ENCODE results near the gene BLNK.

BLNK gene

GRCh38 chr10:96288151-96288621 is 16.8 kb upstream of the BLNK start:
- DNase-seq (ENCODE audit: low read depth in 3 of 3): no peak

- DNase-seq (ENCODE audit: low read depth in 3 of 3): no peak
Measured at GRCh38 chr10:96287392-96288105, 16.2 kb upstream of the BLNK start.

- no peak for DNase-seq (ENCODE audit: low read depth in 3 of 3)
Measured at GRCh38 chr10:96285331-96285752, 14.0 kb upstream of the BLNK start.

GRCh38 chr10:96283756-96284155 is 12.4 kb upstream of the BLNK start:
- no peak for DNase-seq (ENCODE audit: low read depth in 3 of 3)

- no peak for DNase-seq (ENCODE audit: low read depth in 3 of 3)
Measured at GRCh38 chr10:96283351-96283750, 12.0 kb upstream of the BLNK start.

- DNase-seq (ENCODE audit: low read depth in 3 of 3): no peak
Measured at GRCh38 chr10:96281444-96282029, 10.2 kb upstream of the BLNK start.

GRCh38 chr10:96280859-96281258 is 9.5 kb upstream of the BLNK start:
- no peak for DNase-seq (ENCODE audit: low read depth in 3 of 3)

GRCh38 chr10:96279191-96279641 is 7.8 kb upstream of the BLNK start:
- DNase-seq (ENCODE audit: low read depth in 3 of 3): no peak

- DNase-seq (ENCODE audit: low read depth in 3 of 3): no peak
Measured at GRCh38 chr10:96276831-96277230, 5.5 kb upstream of the BLNK start.

- DNase-seq (ENCODE audit: low read depth in 3 of 3): no peak
Measured at GRCh38 chr10:96276426-96276825, 5.1 kb upstream of the BLNK start.

GRCh38 chr10:96275685-96276418 is 4.5 kb upstream of the BLNK start:
- no peak for DNase-seq (ENCODE audit: low read depth in 3 of 3)

- no peak for DNase-seq (ENCODE audit: low read depth in 3 of 3)
Measured at GRCh38 chr10:96272316-96273280, 1.2 kb upstream of the BLNK start.

GRCh38 chr10:96270571-96270970 is 798 bp downstream of the BLNK start:
- no peak for DNase-seq (ENCODE audit: low read depth in 3 of 3)

- DNase-seq (ENCODE audit: low read depth in 3 of 3): no peak
Measured at GRCh38 chr10:96269438-96270300, 1.7 kb downstream of the BLNK start.

- DNase-seq (ENCODE audit: low read depth in 3 of 3): no peak
Measured at GRCh38 chr10:96268341-96268909, 2.9 kb downstream of the BLNK start.

- no peak for DNase-seq (ENCODE audit: low read depth in 3 of 3)
Measured at GRCh38 chr10:96267234-96267705, 4.1 kb downstream of the BLNK start.

GRCh38 chr10:96266118-96266770 is 5.1 kb downstream of the BLNK start:
- DNase-seq (ENCODE audit: low read depth in 3 of 3): no peak

GRCh38 chr10:96264938-96265337 is 6.4 kb downstream of the BLNK start:
- no peak for DNase-seq (ENCODE audit: low read depth in 3 of 3)

GRCh38 chr10:96263669-96264068 is 7.7 kb downstream of the BLNK start:
- no peak for DNase-seq (ENCODE audit: low read depth in 3 of 3)

GRCh38 chr10:96263176-96263575 is 8.2 kb downstream of the BLNK start:
- DNase-seq (ENCODE audit: low read depth in 3 of 3): no peak

Measured in stimulated activated CD4-positive, alpha-beta T cell treated with anti-CD3 and anti-CD28 coated beads, TNF-alpha, amount 100 ng/mL, for 48 hours (primary cell).